A549 treated with Hydrocortisone at 1 μM for 4 hours (cell line): ENCODE results near the gene ENTPD3. TPM values are rescaled to one million over a fixed set of nuclear protein-coding genes. Genes with fewer than 3 reads are reported as not detected.

Experiments
- total RNA-seq: library from RNA; stranded (reverse); fragments of 200-300 nt; extraction: Qiagen RNA extraction; gene quantifications from 5 replicates; pipeline ENCODE4 v1.2.3, GENCODE V29; 2022

ENTPD3 gene
- 0.03 to 0.05 TPM (median 0.03 TPM) in 3 of 5 replicates, not detected in the others for total RNA-seq

GRCh38 chr3:40387001-40387894 lies at the start of gene ENTPD3:
ENTPD3 (plus strand) TSS chr3:40387184; CDS start chr3:40388058, 874 bp downstream.

GRCh38 chr3:40456940-40457823 lies 70.2 kb downstream of the ENTPD3 start, which contains the start of gene RPL14:
RPL14 (plus strand) TSS chr3:40457339; CDS start chr3:40457472, 133 bp downstream.

GRCh38 chr3:40476478-40477470 lies 89.8 kb downstream of the ENTPD3 start, which contains the start of gene ZNF619:
ZNF619 (plus strand) TSS chr3:40477122; CDS start chr3:40477980, 858 bp downstream.

Other genes with a start within 250 kb of the ENTPD3 start
- 53.6 to 66.2 TPM (median 58.0 TPM) in 5 replicates for gene EIF1B, start 77.5 kb upstream of the ENTPD3 start, total RNA-seq
- gene RPL14, start 70.2 kb downstream of the ENTPD3 start, total RNA-seq: 614 to 790 TPM (median 760 TPM) in 5 replicates
- gene ZNF619, start 89.9 kb downstream of the ENTPD3 start, total RNA-seq: 1.7 to 2.4 TPM (median 2.0 TPM) in 5 replicates
- 1.3 to 1.9 TPM (median 1.7 TPM) in 5 replicates for gene ZNF620, start 118.9 kb downstream of the ENTPD3 start, total RNA-seq
- gene ZNF621, start 137.8 kb downstream of the ENTPD3 start, total RNA-seq: 5.8 to 8.4 TPM (median 7.0 TPM) in 5 replicates